ENCODE data around the gene AGTRAP.

GRCh38 chr1:11729155-11729497 is 6.8 kb upstream of the AGTRAP start:
- TF ChIP-seq EZH2 (IDR thresholded peaks at IDR 0.05; ENCODE audit: borderline replicate concordance, low read depth, low read length, poor library complexity, severe bottlenecking) (no peak), CTCF (conservative IDR thresholded peaks at IDR 0.05; ENCODE audit: low read depth, low read length) (no peak)
